Heart left ventricle (tissue), 16 donors: ENCODE data around the gene MICAL2. TPM values are rescaled to one million over a fixed set of nuclear protein-coding genes. Genes with fewer than 3 reads are reported as not detected.
A peak's percentile ranks its signal among the peaks of the same experiment; 100 is the strongest.

ENCODE experiments used
- ATAC-seq, 4 donors: fragments of 200-7000 bp; cut with Tn5 transposase; one replicate each; pipeline ENCODE4 v1.9.1; 2020 to 2022; ENCODE audit warnings: moderate library complexity in 4 of 4, mild to moderate bottlenecking in 3 of 4, moderate number of reproducible peaks in 1 of 4
- DNase-seq, 5 donors: peaks; one replicate each; pipeline ENCODE4 v3.0.0-alpha.2; 2020
- H3K27ac ChIP-seq, 12 donors: fragments of 200-600 bp; sonication (generic) in 4 of 12; one replicate each; pipeline versions ENCODE4 v1.5.0 to v1.8.0; 2016 to 2022; ENCODE audit warnings: mild to moderate bottlenecking in 2 of 12
- H3K27me3 ChIP-seq, 9 donors: fragments of 200-600 bp; sonication (generic) in 2 of 9; one replicate each; pipeline versions ENCODE4 v1.5.1 to v1.8.0; 2016 to 2022; ENCODE audit warnings: mild to moderate bottlenecking in 3 of 9
- H3K36me3 ChIP-seq, 9 donors: fragments of 200-600 bp; sonication (generic) in 2 of 9; one replicate each; pipeline versions ENCODE4 v1.5.0 to v1.8.0; 2018 to 2022; ENCODE audit warnings: mild to moderate bottlenecking in 2 of 9
- H3K4me1 ChIP-seq, 12 donors: fragments of 200-600 bp; sonication (generic) in 4 of 12; one replicate each; pipeline versions ENCODE4 v1.5.0 to v1.8.0; 2016 to 2022; ENCODE audit warnings: mild to moderate bottlenecking in 3 of 12
- H3K4me3 ChIP-seq, 12 donors: fragments of 200-600 bp; sonication (generic) in 4 of 12; one replicate each; pipeline versions ENCODE4 v1.5.0 to v1.8.0; 2017 to 2022; ENCODE audit warnings: mild to moderate bottlenecking in 9 of 12, moderate library complexity in 4 of 12
- H3K9me3 ChIP-seq, 12 donors: fragments of 200-600 bp; sonication (generic) in 4 of 12; one replicate each; pipeline versions ENCODE4 v1.5.0 to v1.8.0; 2016 to 2022; ENCODE audit warnings: mild to moderate bottlenecking in 1 of 12
- CTCF ChIP-seq, 12 donors: fragments of 200-600 bp; sonication (generic) in 4 of 12; IDR thresholded peaks; one replicate each; pipeline versions ENCODE4 v1.5.0 to v1.8.0; 2018 to 2022; ENCODE audit warnings: antibody characterized with exemption in 12 of 12, mild to moderate bottlenecking in 5 of 12
- POLR2A ChIP-seq, 2 donors: fragments of 450-650 bp; IDR thresholded peaks; one replicate each; pipeline ENCODE4 v1.6.1; 2017; ENCODE audit warnings: antibody characterized with exemption in 2 of 2, mild to moderate bottlenecking in 2 of 2, moderate library complexity in 2 of 2
- WGBS, 4 donors: extraction: QIAGEN DNeasy Blood & Tissue Kit in 2 of 4; methylation state at CpG; one replicate each; pipeline versions ENCODE4 v1.1.5 to v1.1.7; 2013 to 2018; 5-methylcytosine and 5-hydroxymethylcytosine counted together
- intact Hi-C, 10 donors: fragments of 100-400 bp; cut with DNase I; formaldehyde crosslinking; loops; one replicate each; pipeline versions ENCODE4 v1.11.1 to v1.14.2; 2022
- microRNA-seq, 4 donors: library from miRNA; unstranded; fragments of <30 nt; microRNA quantifications; one replicate each; pipeline versions ENCODE4 to v1.2.0, GENCODE V29; 2017 to 2020
- polyA plus RNA-seq, 2 donors: library from polyadenylated mRNA; stranded (reverse); fragments of 200-250 nt; gene quantifications; one replicate each; pipeline ENCODE4 v1.2.3, GENCODE V29; 2013
- total RNA-seq, 9 donors: library from RNA; depleted of rRNA in 2 of 9; stranded (reverse); fragments of >200 nt in 2 of 9; fragmentation: NEBNext Ultra II Directional in 3 of 9; extraction: Animal tissue kit (Norgen Biotek cat#: 25700) in 3 of 9; gene quantifications; one replicate each; pipeline versions ENCODE4 v1.1.0 to v1.2.4, GENCODE V29; 2016 to 2023
- donor health status: ischemic (EF 13 %, LVEDD 7.1; RV severe dilation, severe dysfunction).
- donor health status: healthy with polysubstance abuse.
- donor health status: DM: no; HTN: yes; CAD: no.
- donor health status: DM: no; HTN: no; CAD: no.
- donor health status: ischemic (EF 25% LVEDD 6.9; RV normal size, moderate dysfunction).
- donor health status: ischemic (EF 25% LVEDD 5.7; RV mildly dilated, moderate dysfunction).
- donor health status: healthy.
- donor health status: DM: yes; HTN: yes; CAD: no.
- donor health status: ischemic (EF 35%, LVEDD 5.7; RV mildly dilated, moderate dysfunction).
- donor health status: nonischemic (EF 11% LVEDD 7.7; RV severe dilation, severe dysfunction).
- donor health status: DM: yes; HTN: yes; CAD: no.
- donor health status: PGD.
- donor health status: ischemic (EF 29% LVEDD 5.4; RV normal size, mild dysfunction).
- donor health status: nonischemic (EF 23%, LVEDD 6.1; RV moderate dilation, normal function).

MICAL2 gene
- total and polyA plus RNA-seq, 11 donors, result 37.6 to 110 (median 86.4) TPM

- Histone ChIP-seq H3K27ac (no peak overlapping the region), H3K9me3 (peaks cover 0 to 20% (median 8%) of the 10 kb centered on the region in 12 donors), H3K4me1 (no peaks in the 10 kb centered on the region), H3K36me3 (no peaks in the 10 kb centered on the region), H3K4me3 (no peak overlapping the region), H3K27me3 (no peaks in the 10 kb centered on the region)
- ATAC-seq, result no peak
- DNase-seq, result no peak
- intact Hi-C loops, result loop anchor here in 1 of 10 donors (10.0 kb wide), 1 partner anchor 473 kb away; no protein-coding TSS in a partner anchor
- TF ChIP-seq CTCF (IDR thresholded peaks at IDR 0.05) (no peak), POLR2A (IDR thresholded peaks at IDR 0.05) (no peak)
- 87 to 98% (median 93%) methylated on average over 3 of the region's 3 CpGs for WGBS, 4 donors
These were observed 191.0 kb downstream of the MICAL2 start for GRCh38 chr11:12301379-12301778.

- Histone ChIP-seq H3K4me3 (no peak overlapping the region), H3K27ac (no peak overlapping the region), H3K27me3 (no peaks in the 10 kb centered on the region), H3K36me3 (no peaks in the 10 kb centered on the region), H3K9me3 (peaks cover 0 to 14% (median 4%) of the 10 kb centered on the region in 12 donors), H3K4me1 (no peaks in the 10 kb centered on the region)
- DNase-seq (no peak), ATAC-seq (no peak)
- intact Hi-C loops, result loop anchor here in 1 of 10 donors (10.0 kb wide), 1 partner anchor 471 kb away; no protein-coding TSS in a partner anchor
- TF ChIP-seq CTCF (IDR thresholded peaks at IDR 0.05) (no peak), POLR2A (IDR thresholded peaks at IDR 0.05) (no peak)
- 87 to 93% (median 92%) methylated on average over 2 of the region's 2 CpGs for WGBS, 4 donors
These were observed 193.2 kb downstream of the MICAL2 start for GRCh38 chr11:12303421-12304149.

GRCh38 chr11:12306830-12307229 is 196.4 kb downstream of the MICAL2 start:
- Histone ChIP-seq H3K27ac (no peak overlapping the region), H3K4me1 (no peaks in the 10 kb centered on the region), H3K36me3 (no peaks in the 10 kb centered on the region), H3K9me3 (peaks cover 0 to 6% (median 0%) of the 10 kb centered on the region in 12 donors), H3K27me3 (no peaks in the 10 kb centered on the region), H3K4me3 (no peak overlapping the region)
- ATAC-seq (peak in 3 of 4 donors; percentile 26 to 72 (median 48)), DNase-seq (no peak)
- intact Hi-C loops, result loop anchor here in 1 of 10 donors (10.0 kb wide), 1 partner anchor 468 kb away; no protein-coding TSS in a partner anchor
- TF ChIP-seq CTCF (IDR thresholded peaks at IDR 0.05) (no peak), POLR2A (IDR thresholded peaks at IDR 0.05) (no peak)
- 71 to 83% (median 73%) methylated on average over 2 of the region's 2 CpGs for WGBS, 4 donors

GRCh38 chr11:12312132-12312531 is 201.7 kb downstream of the MICAL2 start:
- 96 to 98% (median 97%) methylated on average over 4 of the region's 4 CpGs for WGBS, 4 donors
- Histone ChIP-seq H3K27ac (no peak overlapping the region), H3K27me3 (no peaks in the 10 kb centered on the region), H3K4me1 (no peaks in the 10 kb centered on the region), H3K36me3 (no peaks in the 10 kb centered on the region), H3K4me3 (no peak overlapping the region), H3K9me3 (peaks cover 0 to 30% (median 10%) of the 10 kb centered on the region in 12 donors)
- ATAC-seq, result no peak
- no peak for TF ChIP-seq CTCF (IDR thresholded peaks at IDR 0.05)
- TF ChIP-seq POLR2A (IDR thresholded peaks at IDR 0.05), result no peak
- intact Hi-C loops, result no loop called here
- DNase-seq, result no peak

Small RNAs within 50 kb of the gene (microRNA-seq; reads per million reads assigned to microRNA genes)
- gene MIR6124, result 0 to 0.19 (median 0) reads per million in 4 donors

Other genes with a start within 250 kb of the MICAL2 start
- gene DKK3, start 102.0 kb upstream of the MICAL2 start, total RNA-seq, result 100 to 1,000 TPM; 405 to 851 (median 724) TPM
- 100 to 1,000 TPM; 117 to 396 TPM for gene DKK3, start 102.0 kb upstream of the MICAL2 start, polyA plus RNA-seq